Subcutaneous adipose tissue (tissue), 4 donors: Measurements from ENCODE around the gene EFNA1. TPM values are rescaled to one million over a fixed set of nuclear protein-coding genes. Genes with fewer than 3 reads are reported as not detected.

ENCODE experiments used
- CTCF ChIP-seq: fragments of 450-650 bp; IDR thresholded peaks from one replicate; pipeline ENCODE4 v1.5.1; 2016; ENCODE audit warnings: low read depth, mild to moderate bottlenecking, control low read depth, antibody characterized with exemption, moderate library complexity
- total RNA-seq, 4 donors: library from RNA; depleted of rRNA; stranded (reverse); fragments of >200 nt; gene quantifications; one replicate each; pipeline ENCODE4 v1.1.0, GENCODE V29; 2016

EFNA1 gene
- total RNA-seq, 4 donors from 2014 or later = 12.4 to 32.6 (median 16.8) TPM

GRCh38 chr1:155121249-155121648 lies 6.4 kb upstream of the EFNA1 start:
- TF ChIP-seq CTCF = no peak

GRCh38 chr1:155122308-155122707 lies 5.4 kb upstream of the EFNA1 start:
- TF ChIP-seq CTCF = no peak

GRCh38 chr1:155123801-155124200 lies 3.9 kb upstream of the EFNA1 start:
- TF ChIP-seq CTCF = no peak

- TF ChIP-seq CTCF = no peak
Observed at GRCh38 chr1:155124503-155125463, 2.9 kb upstream of the EFNA1 start.

GRCh38 chr1:155125511-155125945 lies 2.1 kb upstream of the EFNA1 start:
- no peak for TF ChIP-seq CTCF

- no peak for TF ChIP-seq CTCF
Observed at GRCh38 chr1:155125946-155126555, 1.6 kb upstream of the EFNA1 start.

GRCh38 chr1:155126556-155127104 lies 1.0 kb upstream of the EFNA1 start:
- no peak for TF ChIP-seq CTCF
